Erythroblast (primary cell): ENCODE data around the gene BCL2.

Experiments
- GATA1 ChIP-seq: IDR thresholded peaks from 2 replicates; pipeline ENCODE4 v1.6.1; 2011; ENCODE audit warnings: low read depth, mild to moderate bottlenecking, control low read depth, low read length, moderate library complexity
- POLR2A ChIP-seq: IDR thresholded peaks from 2 replicates; pipeline ENCODE4 v1.6.1; 2011; ENCODE audit warnings: mild to moderate bottlenecking, low read length

DNA sequence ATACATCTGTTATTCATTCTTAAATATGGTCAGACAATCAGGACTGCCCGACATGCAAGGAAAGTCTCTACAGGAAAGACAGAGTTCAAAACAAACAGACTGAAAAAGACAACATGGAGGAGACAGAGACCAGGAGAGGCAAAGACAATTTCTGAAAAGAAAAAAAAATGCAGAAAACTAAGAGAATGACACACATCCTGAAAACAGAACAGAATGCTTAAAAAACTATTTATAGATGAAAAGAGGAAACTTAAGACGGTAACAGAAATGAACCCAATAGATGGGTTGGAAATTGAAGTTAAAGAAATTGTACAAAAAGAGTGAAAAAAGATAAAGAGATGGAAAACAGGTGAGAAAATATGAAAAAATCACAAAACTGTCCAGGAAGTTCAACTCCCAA lies 95.7 kb downstream of the BCL2 start:
- no peak for TF ChIP-seq POLR2A
- TF ChIP-seq GATA1: no peak
